WERI-Rb-1 (cell line): ENCODE measurements around the gene SGMS1.
"Not testable (repeated sequence)": the region's sequence is repeated elsewhere in the genome, so short reads cannot be mapped to it uniquely, and the experiment has no call there.

Experiments used
- DNase-seq: peaks from one replicate; pipeline ENCODE4 v3.0.0-alpha.2; 2020
- H3K27ac ChIP-seq: fragments of 250-450 bp; sonication (Bioruptor Pico); 2 replicates; pipeline ENCODE4 v1.5.1; 2020; ENCODE audit warnings: mild to moderate bottlenecking, moderate library complexity
- H3K27me3 ChIP-seq: fragments of 250-450 bp; sonication (Bioruptor Pico); 2 replicates; pipeline ENCODE4 v1.5.1; 2021; ENCODE audit warnings: mild to moderate bottlenecking, low read depth, moderate library complexity; ENCODE audit not compliant: insufficient read depth, severe bottlenecking
- H3K36me3 ChIP-seq: fragments of 250-450 bp; sonication (Bioruptor Pico); 2 replicates; pipeline ENCODE4 v1.5.1; 2020; ENCODE audit warnings: mild to moderate bottlenecking, moderate library complexity
- H3K4me3 ChIP-seq: 2 replicates; pipeline ENCODE4 v1.5.1; 2011; ENCODE audit warnings: low read depth, mild to moderate bottlenecking, control low read depth, low read length
- H3K9me3 ChIP-seq: fragments of 250-450 bp; sonication (Bioruptor Pico); 2 replicates; pipeline ENCODE4 v1.5.1; 2021; ENCODE audit warnings: mild to moderate bottlenecking, moderate library complexity; ENCODE audit not compliant: severe bottlenecking
- CTCF ChIP-seq: IDR thresholded peaks from 2 replicates; pipeline ENCODE4 v1.5.1; 2011; ENCODE audit warnings: low read depth, mild to moderate bottlenecking, control low read depth, inconsistent platforms, low read length

SGMS1 gene

GRCh38 chr10:50540069-50540825 lies 83.5 kb downstream of the SGMS1 start:
- DNase-seq: no peak
- H3K27ac ChIP-seq: no peak overlapping the region
- no peaks in the 10 kb centered on the region for H3K27me3 ChIP-seq
- H3K9me3 ChIP-seq: no peaks in the 10 kb centered on the region
- TF ChIP-seq CTCF: no peak
- H3K4me3 ChIP-seq: no peak overlapping the region
- no peaks in the 10 kb centered on the region for H3K36me3 ChIP-seq

GRCh38 chr10:50538555-50539398 lies 85.0 kb downstream of the SGMS1 start:
- TF ChIP-seq CTCF: no peak
- Histone ChIP-seq H3K4me3 (no peak overlapping the region), H3K36me3 (no peaks in the 10 kb centered on the region), H3K27ac (no peak overlapping the region), H3K27me3 (no peaks in the 10 kb centered on the region), H3K9me3 (no peaks in the 10 kb centered on the region)
- no peak for DNase-seq

- no peak overlapping the region for H3K27ac ChIP-seq
- no peaks in the 10 kb centered on the region for H3K27me3 ChIP-seq
- TF ChIP-seq CTCF: no peak
- DNase-seq: no peak
- H3K4me3 ChIP-seq: no peak overlapping the region
- H3K9me3 ChIP-seq: no peaks in the 10 kb centered on the region
- H3K36me3 ChIP-seq: no peaks in the 10 kb centered on the region
Measured at GRCh38 chr10:50536617-50537240, 87.0 kb downstream of the SGMS1 start.

GRCh38 chr10:50534748-50535376 lies 88.9 kb downstream of the SGMS1 start:
- not testable (repeated sequence) for H3K27ac ChIP-seq, H3K4me3 ChIP-seq, DNase-seq, H3K36me3 ChIP-seq, H3K9me3 ChIP-seq, H3K27me3 ChIP-seq

GRCh38 chr10:50533296-50533695 lies 90.5 kb downstream of the SGMS1 start:
- Histone ChIP-seq H3K4me3 (no peak overlapping the region), H3K27ac (no peak overlapping the region), H3K36me3 (no peaks in the 10 kb centered on the region), H3K9me3 (no peaks in the 10 kb centered on the region), H3K27me3 (no peaks in the 10 kb centered on the region)
- no peak for DNase-seq
- no peak for TF ChIP-seq CTCF
